Mesangial cell (primary cell): ENCODE measurements around the gene CCDC110. TPM values are rescaled to one million over a fixed set of nuclear protein-coding genes. Genes with fewer than 3 reads are reported as not detected.

Experiments used
- total RNA-seq: library from RNA; depleted of rRNA; stranded (reverse); fragments of >200 nt; gene quantifications from 2 replicates; pipeline ENCODE4 v1.2.3, GENCODE V29; 2015

Gene CCDC110
- 0.63 and 1.1 TPM in 2 replicates for total RNA-seq

GRCh38 chr4:185471235-185472102 lies at the start of gene CCDC110:
TSS of gene CCDC110 (minus strand) at chr4:185471733. CDS start at chr4:185471683, 50 bp downstream.

GRCh38 chr4:185425647-185426352 lies 45.7 kb downstream of the CCDC110 start, which contains the start of gene UFSP2:
TSS of gene UFSP2 (minus strand) at chr4:185425964. CDS start at chr4:185425868, 96 bp downstream.

DNA sequence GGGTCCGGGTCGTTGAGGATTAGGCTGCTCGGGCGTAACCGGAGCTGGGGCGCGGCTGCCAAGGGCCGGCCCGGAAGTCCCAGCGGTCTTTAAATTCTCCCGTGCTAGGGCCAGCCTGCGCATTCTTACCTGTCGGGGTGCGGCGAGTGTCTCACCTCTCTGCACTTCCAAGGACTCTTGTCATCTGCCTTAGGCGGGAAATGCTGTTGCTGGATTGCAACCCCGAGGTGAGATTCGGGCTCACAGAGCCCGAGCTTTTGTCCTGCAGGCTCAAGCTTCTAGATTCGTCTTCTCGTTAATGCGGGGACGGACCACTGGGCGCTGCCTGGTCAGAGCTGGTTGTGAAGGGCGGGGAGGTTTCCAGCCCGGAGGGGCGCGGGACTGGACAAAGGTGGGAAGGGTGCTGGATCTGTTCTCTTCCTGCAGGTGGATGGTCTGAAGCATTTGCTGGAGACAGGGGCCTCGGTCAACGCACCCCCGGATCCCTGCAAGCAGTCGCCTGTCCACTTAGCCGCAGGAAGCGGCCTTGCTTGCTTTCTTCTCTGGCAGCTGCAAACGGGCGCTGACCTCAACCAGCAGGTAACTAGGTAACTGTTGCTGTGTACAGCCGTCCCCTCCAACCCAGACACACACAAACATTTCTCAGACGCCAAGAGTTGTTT lies 74.7 kb downstream of the CCDC110 start, which contains the start of gene ANKRD37:
Gene ANKRD37 (plus strand): TSS at position 118 of the 662 bp plus-strand sequence. CDS start 83 bp downstream, at position 201.

GRCh38 chr4:185395238-185395955 lies 76.1 kb downstream of the CCDC110 start, which contains the start of gene LRP2BP:
TSS of gene LRP2BP (minus strand) at chr4:185395924. CDS start at chr4:185378186, 17,738 bp downstream.

Other genes with a start within 250 kb of the CCDC110 start
- under 0.01 and 0.16 TPM in 2 replicates for gene LRP2BP, start 75.8 kb downstream of the CCDC110 start, total RNA-seq
- 2.8 and 7.7 TPM in 2 replicates for gene ANKRD37, start 74.9 kb downstream of the CCDC110 start, total RNA-seq
- gene UFSP2, start 45.8 kb downstream of the CCDC110 start, total RNA-seq, result 21.5 and 24.2 TPM in 2 replicates
- gene PDLIM3, start 63.8 kb upstream of the CCDC110 start, total RNA-seq, result 17.8 and 21.6 TPM in 2 replicates